Activated CD8-positive, alpha-beta memory T cell treated with anti-CD3 and anti-CD28 coated beads, Interleukin-2, amount 10 ng/mL, durations not matched to agents 7 days and 5 days (primary cell): ENCODE data around the gene SLITRK6. TPM values are rescaled to one million over a fixed set of nuclear protein-coding genes. Genes with fewer than 3 reads are reported as not detected.
"Not testable (repeated sequence)": the region's sequence is repeated elsewhere in the genome, so short reads cannot be mapped to it uniquely, and the experiment has no call there.

ENCODE experiments used
- ATAC-seq: fragments of 150-1000 bp; cut with Tn5 transposase; one replicate; pipeline ENCODE4 v1.10.0; 2021; ENCODE audit warnings: moderate library complexity
- CTCF ChIA-PET: fragments of 350-600 bp; sonication (Branson Sonifier 250); formaldehyde crosslinking; loops from one replicate; lab custom pipeline; 2021; ENCODE audit warnings: antibody characterized with exemption; lab: Charles Lee
- DNase-seq: peaks from one replicate; pipeline ENCODE4 v3.0.0-alpha.2; 2020
- H3K27ac Mint-ChIP-seq: one replicate; pipeline ENCODE4 v1.8.0; 2021; ENCODE audit warnings: mild to moderate bottlenecking, mixed read lengths
- H3K27me3 Mint-ChIP-seq: one replicate; pipeline ENCODE4 v1.8.0; 2021; ENCODE audit warnings: mixed read lengths
- H3K36me3 Mint-ChIP-seq: one replicate; pipeline ENCODE4 v1.8.0; 2021; ENCODE audit warnings: mild to moderate bottlenecking, mixed read lengths
- H3K4me1 Mint-ChIP-seq: one replicate; pipeline ENCODE4 v1.8.0; 2021; ENCODE audit warnings: mixed read lengths
- H3K4me3 Mint-ChIP-seq: one replicate; pipeline ENCODE4 v1.8.0; 2021; ENCODE audit warnings: mild to moderate bottlenecking, moderate library complexity, mixed read lengths
- H3K9me3 Mint-ChIP-seq: one replicate; pipeline ENCODE4 v1.8.0; 2022; ENCODE audit warnings: low read depth, mixed read lengths
- total RNA-seq, 2 experiments: library from RNA; stranded (reverse); gene quantifications; one replicate each; pipeline ENCODE4 v1.2.3, GENCODE V29; 2021

SLITRK6 gene
- total RNA-seq, 2 experiments from 2014 or later, result not detected

DNA sequence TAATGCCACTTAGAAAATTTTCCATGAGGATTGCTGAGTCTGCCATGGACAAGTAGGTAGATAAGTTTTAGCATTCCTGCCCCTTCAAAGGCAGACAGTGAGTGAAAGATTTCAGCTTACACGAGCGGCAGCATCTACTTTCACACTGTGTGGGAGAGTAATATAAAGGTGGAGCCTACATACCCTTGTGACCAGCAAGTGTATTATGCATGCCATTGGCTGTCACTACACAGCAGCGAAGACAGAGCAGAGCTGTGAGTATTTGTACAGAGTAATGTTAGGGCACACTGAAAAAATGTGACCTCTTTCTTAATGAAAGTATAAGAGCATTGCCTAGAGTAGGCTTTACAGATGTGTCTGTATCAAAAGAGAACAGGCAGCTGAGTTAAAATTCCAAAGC lies 14.0 kb downstream of the SLITRK6 start:
- no peaks in the 10 kb centered on the region for H3K36me3 Mint-ChIP-seq
- H3K27ac Mint-ChIP-seq, result no peak overlapping the region
- no peak for ATAC-seq
- CTCF ChIA-PET, result no interaction called here
- H3K27me3 Mint-ChIP-seq, result no peaks in the 10 kb centered on the region
- no peak for DNase-seq
- no peak overlapping the region for H3K4me3 Mint-ChIP-seq
- no peaks in the 10 kb centered on the region for H3K4me1 Mint-ChIP-seq
- no peaks in the 10 kb centered on the region for H3K9me3 Mint-ChIP-seq

DNA sequence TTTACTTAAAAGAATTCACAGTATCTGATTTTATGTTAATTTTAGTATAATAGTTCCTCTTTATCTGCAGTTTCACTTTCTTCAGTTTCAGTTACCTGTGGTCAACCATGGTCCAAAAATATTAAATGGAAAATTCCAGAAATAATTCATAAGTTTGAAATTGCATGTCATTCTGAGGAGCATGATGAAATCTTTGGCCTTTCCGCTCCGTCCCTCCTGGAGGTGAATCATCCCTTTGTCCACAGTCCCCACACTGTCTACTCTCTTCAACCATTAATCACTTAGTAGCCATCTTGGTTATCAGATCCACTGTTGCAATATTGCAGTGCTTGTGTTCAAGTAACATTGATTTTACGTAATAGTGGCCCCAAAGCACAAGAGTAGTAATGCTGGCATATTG lies 26.9 kb downstream of the SLITRK6 start:
- Mint-ChIP-seq H3K27me3 (no peaks in the 10 kb centered on the region), H3K4me3 (no peak overlapping the region), H3K27ac (no peak overlapping the region), H3K4me1 (no peaks in the 10 kb centered on the region), H3K36me3 (no peaks in the 10 kb centered on the region), H3K9me3 (peaks cover 5% of the 10 kb centered on the region)
- DNase-seq (no peak), ATAC-seq (no peak)
- CTCF ChIA-PET, result no interaction called here

DNA sequence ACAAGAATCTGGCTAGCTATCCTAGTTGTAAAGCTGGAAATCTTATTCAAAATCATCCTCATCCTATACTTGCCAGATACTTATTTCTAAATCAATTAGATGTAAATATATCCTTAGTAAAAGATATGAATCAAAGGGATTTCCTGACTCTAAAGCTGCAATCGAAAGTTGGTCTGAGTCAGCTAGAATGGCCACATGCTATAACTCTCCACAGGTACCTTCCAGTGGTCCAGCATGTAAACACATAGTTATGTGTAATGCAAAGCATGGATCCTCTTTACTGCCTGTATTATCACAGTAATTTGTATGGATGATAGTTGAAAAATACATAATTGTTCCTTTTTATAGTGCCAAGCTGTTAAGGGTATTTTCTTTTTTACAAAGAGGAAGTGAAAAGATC lies 27.4 kb downstream of the SLITRK6 start:
- Mint-ChIP-seq H3K4me1 (no peaks in the 10 kb centered on the region), H3K36me3 (no peaks in the 10 kb centered on the region), H3K27me3 (no peaks in the 10 kb centered on the region), H3K9me3 (peaks cover 5% of the 10 kb centered on the region), H3K27ac (no peak overlapping the region), H3K4me3 (no peak overlapping the region)
- CTCF ChIA-PET, result no interaction called here
- no peak for DNase-seq
- no peak for ATAC-seq

DNA sequence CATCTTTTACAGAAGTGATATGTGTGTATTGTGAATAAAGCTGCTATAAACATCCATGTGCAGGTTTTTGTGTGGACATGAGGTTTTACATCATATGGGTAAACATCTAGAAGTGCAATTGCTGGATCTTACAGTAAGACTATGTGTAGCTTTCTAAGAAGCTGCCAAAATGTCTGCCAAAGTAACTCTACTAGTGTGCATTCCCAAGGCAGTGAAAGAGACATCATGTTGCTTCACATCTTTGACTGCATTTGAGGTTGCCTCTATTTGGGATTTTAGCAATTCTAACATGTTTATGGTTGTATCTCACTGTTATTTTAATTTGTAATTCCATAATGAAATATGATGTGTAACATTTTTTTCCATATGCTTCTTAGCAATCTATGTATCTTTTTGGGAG lies 30.3 kb downstream of the SLITRK6 start:
- Mint-ChIP-seq H3K27me3 (no peaks in the 10 kb centered on the region), H3K9me3 (peaks cover 2% of the 10 kb centered on the region), H3K4me3 (no peak overlapping the region), H3K27ac (no peak overlapping the region), H3K36me3 (no peaks in the 10 kb centered on the region), H3K4me1 (no peaks in the 10 kb centered on the region)
- CTCF ChIA-PET, result no interaction called here
- ATAC-seq, result no peak
- DNase-seq, result no peak

DNA sequence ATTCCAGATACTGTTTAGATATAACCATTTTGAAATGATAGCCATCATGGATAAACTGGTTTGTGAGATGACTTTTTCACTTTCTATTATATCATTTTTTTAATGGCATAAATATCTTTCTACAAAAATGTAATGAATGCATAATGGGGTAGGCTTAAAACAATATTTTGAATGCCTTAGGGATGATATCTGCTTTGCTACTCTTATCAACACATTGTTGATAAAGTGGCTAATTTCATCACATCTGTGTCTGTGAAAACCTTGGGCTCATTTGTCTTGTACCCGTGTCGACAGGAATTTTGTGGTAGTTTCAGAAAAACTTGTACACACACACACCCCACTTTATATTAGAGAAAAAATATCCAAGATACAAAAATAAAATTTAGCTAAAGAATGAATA lies 44.1 kb downstream of the SLITRK6 start:
- no peak overlapping the region for H3K27ac Mint-ChIP-seq
- DNase-seq, result no peak

DNA sequence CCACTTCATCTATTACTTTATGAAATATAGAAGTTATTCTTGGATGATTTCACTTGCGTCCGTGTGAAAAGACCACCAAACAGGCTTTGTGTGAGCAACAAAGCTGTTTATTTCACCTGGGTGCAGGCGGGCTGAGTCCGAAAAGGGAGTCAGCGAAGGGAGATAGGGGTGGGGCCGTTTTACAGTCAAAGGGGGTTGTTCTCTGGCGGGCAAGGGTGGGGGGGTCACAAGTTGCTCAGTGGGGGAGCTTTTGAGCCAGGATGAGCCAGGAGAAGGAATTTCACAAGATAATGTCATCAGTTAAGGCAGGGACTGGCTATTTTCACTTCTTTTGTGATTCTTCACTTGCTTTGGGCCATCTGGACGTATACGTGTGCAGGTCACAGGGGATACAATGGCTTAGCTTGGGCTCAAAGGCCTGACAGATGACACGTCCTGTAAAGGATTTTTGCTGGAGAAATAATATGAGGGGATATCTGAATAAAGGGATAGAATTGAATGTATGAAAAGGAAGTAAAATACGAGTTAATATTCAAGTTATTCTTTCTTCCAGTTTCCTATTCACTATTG lies 55.9 kb downstream of the SLITRK6 start:
- H3K4me1 Mint-ChIP-seq, ATAC-seq, CTCF ChIA-PET, H3K36me3 Mint-ChIP-seq, H3K9me3 Mint-ChIP-seq, H3K4me3 Mint-ChIP-seq, H3K27ac Mint-ChIP-seq, H3K27me3 Mint-ChIP-seq, DNase-seq: not testable (repeated sequence)

More for the DNA sequence above, 44.1 kb downstream of the SLITRK6 start:
- Mint-ChIP-seq H3K9me3 (no peaks in the 10 kb centered on the region), H3K4me3 (no peak overlapping the region), H3K36me3 (no peaks in the 10 kb centered on the region), H3K4me1 (no peaks in the 10 kb centered on the region), H3K27me3 (no peaks in the 10 kb centered on the region)
- CTCF ChIA-PET, result no interaction called here
- ATAC-seq, result no peak
